ENCODE data around the gene DNAI4.

DNA sequence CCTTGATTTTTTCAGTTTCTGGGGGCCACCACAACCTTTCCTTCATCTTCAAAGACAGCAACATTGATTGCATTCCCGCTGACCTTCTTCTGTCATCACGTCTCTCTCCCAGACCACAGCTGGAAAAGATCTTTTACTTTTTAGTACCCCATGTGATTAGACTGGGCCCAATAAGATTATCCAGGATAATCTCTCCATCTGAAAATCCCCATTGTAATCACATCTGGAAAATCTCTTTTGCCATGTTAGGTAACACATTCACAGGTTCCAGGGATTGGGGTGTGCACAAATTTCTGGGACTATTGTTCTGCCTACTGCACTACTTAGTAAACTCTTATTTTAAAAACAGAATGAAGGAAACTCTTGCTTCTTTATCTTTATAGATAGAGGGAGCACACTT lies 76.5 kb downstream of the DNAI4 start:
- TF ChIP-seq CTCF (IDR thresholded peaks at IDR 0.05; ENCODE audit: extremely low read depth in 1 of 2, insufficient read depth in 1 of 2, low read depth in 1 of 2, low read length in 2 of 2) (no peak), POLR2A (IDR thresholded peaks at IDR 0.05; ENCODE audit: low read depth, low read length) (no peak)

Measured in endothelial cell of umbilical vein (primary cell).